Urothelium cell line (cell line): ENCODE measurements around the gene EN2.

Experiments
- DNase-seq: peaks from one replicate; pipeline ENCODE4 v3.0.0; 2011; ENCODE audit warnings: low spot score, mixed read lengths
- FAIRE-seq: peaks from 2 replicates; lab custom pipeline; 2011; peaks lifted over from hg19 to GRCh38; lab: Jason Lieb, UNC

Gene EN2

GRCh38 chr7:155462163-155462735 is 4.3 kb downstream of the EN2 start:
- no peak for FAIRE-seq
- DNase-seq: no peak

- FAIRE-seq (no peak), DNase-seq (no peak)
Observed at GRCh38 chr7:155463114-155463811, 5.3 kb downstream of the EN2 start.

GRCh38 chr7:155464183-155464582 is 6.3 kb downstream of the EN2 start:
- DNase-seq (no peak), FAIRE-seq (no peak)

GRCh38 chr7:155464948-155465739 is 7.2 kb downstream of the EN2 start:
- FAIRE-seq: no peak

GRCh38 chr7:155465761-155466141 is 7.8 kb downstream of the EN2 start:
- no peak for FAIRE-seq
- no peak for DNase-seq

More at GRCh38 chr7:155464948-155465739, 7.2 kb downstream of the EN2 start:
- DNase-seq: no peak

GRCh38 chr7:155466142-155466813 is 8.3 kb downstream of the EN2 start:
- DNase-seq (no peak), FAIRE-seq (no peak)

GRCh38 chr7:155466814-155467733 is 9.1 kb downstream of the EN2 start:
- DNase-seq (no peak), FAIRE-seq (no peak)

GRCh38 chr7:155467846-155468784 is 10.2 kb downstream of the EN2 start:
- no peak for DNase-seq
- no peak for FAIRE-seq

- FAIRE-seq (no peak), DNase-seq (no peak)
Observed at GRCh38 chr7:155468785-155469148, 10.8 kb downstream of the EN2 start.

- DNase-seq (no peak), FAIRE-seq (no peak)
Observed at GRCh38 chr7:155469311-155470185, 11.6 kb downstream of the EN2 start.

GRCh38 chr7:155470186-155470487 is 12.2 kb downstream of the EN2 start:
- FAIRE-seq (no peak), DNase-seq (no peak)

GRCh38 chr7:155470686-155471638 is 13.0 kb downstream of the EN2 start:
- no peak for FAIRE-seq
- peak; percentile 25 for DNase-seq

- DNase-seq (no peak), FAIRE-seq (no peak)
Observed at GRCh38 chr7:155471718-155472117, 13.8 kb downstream of the EN2 start.

GRCh38 chr7:155477476-155477875 is 19.5 kb downstream of the EN2 start:
- DNase-seq (no peak), FAIRE-seq (no peak)

- no peak for FAIRE-seq
- no peak for DNase-seq
Observed at GRCh38 chr7:155481764-155482163, 23.8 kb downstream of the EN2 start.

- FAIRE-seq (no peak), DNase-seq (no peak)
Observed at GRCh38 chr7:155482511-155483183, 24.7 kb downstream of the EN2 start.

GRCh38 chr7:155483245-155483644 is 25.3 kb downstream of the EN2 start:
- DNase-seq: no peak
- no peak for FAIRE-seq
